ENCODE data around the gene CACNA1S.

Gene CACNA1S

DNA sequence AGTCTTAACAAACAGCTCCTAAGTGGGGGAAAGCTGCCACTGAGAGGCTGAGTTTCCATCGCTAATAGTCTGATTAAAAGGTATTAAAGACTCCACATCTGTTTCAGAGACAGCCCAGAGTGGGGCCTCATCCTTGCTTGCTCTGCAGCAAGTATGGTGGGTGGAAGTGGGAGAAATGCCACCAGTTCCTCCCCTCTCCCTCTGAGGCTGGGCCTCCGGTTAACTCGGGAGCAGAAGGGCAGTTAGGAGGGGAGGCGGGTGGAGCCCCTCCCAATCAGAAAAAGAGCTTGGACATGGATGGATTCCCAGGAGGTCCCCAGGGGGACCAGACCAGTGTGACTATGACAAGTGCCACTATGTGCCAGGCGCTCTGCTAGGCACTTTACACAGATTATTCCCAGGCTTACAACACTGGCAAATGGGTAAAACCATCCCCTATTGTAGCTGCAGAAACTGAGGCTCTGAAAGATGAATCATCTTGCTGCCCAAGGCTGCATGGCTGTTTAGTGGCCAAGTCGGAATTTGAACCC, 26.1 kb upstream of the CACNA1S start:
- TF ChIP-seq, protein P1, sequence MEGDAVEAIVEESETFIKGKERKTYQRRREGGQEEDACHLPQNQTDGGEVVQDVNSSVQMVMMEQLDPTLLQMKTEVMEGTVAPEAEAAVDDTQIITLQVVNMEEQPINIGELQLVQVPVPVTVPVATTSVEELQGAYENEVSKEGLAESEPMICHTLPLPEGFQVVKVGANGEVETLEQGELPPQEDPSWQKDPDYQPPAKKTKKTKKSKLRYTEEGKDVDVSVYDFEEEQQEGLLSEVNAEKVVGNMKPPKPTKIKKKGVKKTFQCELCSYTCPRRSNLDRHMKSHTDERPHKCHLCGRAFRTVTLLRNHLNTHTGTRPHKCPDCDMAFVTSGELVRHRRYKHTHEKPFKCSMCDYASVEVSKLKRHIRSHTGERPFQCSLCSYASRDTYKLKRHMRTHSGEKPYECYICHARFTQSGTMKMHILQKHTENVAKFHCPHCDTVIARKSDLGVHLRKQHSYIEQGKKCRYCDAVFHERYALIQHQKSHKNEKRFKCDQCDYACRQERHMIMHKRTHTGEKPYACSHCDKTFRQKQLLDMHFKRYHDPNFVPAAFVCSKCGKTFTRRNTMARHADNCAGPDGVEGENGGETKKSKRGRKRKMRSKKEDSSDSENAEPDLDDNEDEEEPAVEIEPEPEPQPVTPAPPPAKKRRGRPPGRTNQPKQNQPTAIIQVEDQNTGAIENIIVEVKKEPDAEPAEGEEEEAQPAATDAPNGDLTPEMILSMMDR (IDR thresholded peaks at IDR 0.05), result no peak

DNA sequence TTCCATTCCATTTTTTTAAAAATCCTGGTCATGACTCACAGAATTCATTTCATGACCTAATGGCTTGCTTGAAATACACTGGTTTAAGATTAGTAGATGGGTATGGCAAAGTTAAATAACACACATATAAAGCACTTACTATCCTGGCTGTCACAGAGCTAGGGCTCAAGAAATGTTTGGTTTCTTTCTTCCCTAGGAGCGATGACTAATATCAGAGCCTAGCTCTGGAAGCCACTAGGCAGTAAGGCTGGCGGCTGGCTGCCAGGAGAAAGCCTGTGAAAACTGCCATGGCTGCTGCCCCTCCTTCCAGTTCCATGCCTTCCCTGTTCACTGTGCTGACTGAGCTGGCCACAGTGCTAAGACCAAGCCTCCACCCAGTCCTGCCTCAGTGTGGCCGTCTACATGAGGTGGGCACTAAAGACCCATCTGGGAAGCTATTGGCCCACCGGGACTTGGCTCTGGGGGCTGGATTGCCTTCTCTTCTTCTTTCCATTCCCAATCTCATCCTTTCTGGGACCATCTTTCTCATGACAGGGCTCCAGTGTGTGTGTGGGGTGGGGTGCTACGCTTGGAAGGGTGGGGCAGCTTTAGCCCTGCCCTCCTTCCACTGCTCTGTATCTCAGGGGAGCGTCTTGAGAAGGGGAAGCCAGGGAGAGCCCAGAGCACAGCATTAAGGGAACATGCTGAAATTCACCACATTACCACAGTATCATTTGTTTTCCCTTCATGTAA, 25.5 kb upstream of the CACNA1S start:
- TF ChIP-seq, protein P1 (IDR thresholded peaks at IDR 0.05), result no peak

DNA sequence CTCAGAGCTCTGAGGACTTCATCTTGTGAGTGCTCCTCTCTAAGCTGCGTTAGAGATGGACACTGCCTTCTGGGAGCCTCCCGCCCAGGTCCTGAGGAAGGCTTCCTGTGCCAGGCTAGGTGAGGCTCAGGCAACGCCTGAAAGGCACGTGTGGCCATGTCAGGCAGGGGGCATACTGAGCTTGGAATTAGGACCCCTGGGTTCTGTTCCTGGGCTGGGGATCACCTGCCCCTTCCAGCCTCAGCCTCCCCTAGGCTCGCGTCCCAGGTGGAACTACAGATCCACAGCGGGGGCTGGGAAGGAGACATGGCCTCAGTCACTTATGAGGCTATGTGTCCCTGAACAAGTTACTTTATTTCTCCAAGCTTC, 24.8 kb upstream of the CACNA1S start:
- TF ChIP-seq, protein P1 (IDR thresholded peaks at IDR 0.05), result no peak

DNA sequence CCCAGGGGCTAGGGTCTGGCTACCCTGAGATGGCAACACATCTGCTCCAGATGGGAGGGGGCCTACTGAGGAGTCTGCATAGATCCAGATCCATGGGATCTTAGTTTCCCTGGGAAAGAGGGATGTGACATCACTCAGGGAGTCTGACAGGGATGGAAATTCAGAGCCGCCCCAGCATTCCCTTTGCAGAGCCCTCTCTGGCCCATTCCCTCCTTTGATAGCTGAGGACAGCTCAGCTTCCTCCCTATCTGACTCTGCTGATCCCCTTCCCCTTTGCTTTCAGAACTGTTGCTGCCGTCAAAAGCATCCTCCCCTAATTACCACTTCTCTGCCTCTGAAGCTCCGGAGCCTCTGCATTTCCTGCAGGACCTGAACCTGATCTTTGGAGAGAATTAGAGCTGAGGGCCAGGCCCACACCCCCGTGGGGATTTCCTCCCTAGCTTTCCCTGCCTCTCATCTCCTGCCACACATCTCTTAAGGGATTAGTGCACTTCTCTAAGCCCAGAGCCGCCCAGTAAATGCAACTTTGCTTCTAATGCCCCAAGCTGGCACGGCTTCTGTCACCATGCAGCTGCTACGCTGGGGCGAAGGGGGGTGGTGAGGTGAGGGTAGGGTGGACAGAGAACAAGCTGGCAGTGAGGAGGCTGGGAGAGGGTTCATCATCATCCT, 24.3 kb upstream of the CACNA1S start:
- TF ChIP-seq, protein P1 (IDR thresholded peaks at IDR 0.05), result no peak

DNA sequence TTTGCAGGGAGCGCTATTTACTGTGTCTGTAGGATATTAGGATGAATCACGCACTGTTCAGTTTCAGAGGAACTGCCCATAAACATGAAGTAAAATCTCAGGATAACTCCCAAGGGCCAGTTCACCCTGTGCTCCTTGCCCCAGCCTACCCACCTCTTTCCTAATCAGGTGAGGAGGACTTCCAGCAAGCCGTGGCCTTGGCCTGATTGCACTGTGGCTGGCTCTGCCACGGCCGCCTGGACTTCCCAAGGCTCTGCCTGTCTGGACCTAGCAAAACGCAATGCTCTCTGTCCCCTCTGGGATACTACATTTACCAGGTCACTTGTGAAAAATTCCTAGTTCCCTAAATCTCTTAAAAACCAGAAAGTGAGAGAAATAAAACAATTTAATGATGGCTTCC, 22.2 kb upstream of the CACNA1S start:
- TF ChIP-seq, protein P1 (IDR thresholded peaks at IDR 0.05), result no peak

DNA sequence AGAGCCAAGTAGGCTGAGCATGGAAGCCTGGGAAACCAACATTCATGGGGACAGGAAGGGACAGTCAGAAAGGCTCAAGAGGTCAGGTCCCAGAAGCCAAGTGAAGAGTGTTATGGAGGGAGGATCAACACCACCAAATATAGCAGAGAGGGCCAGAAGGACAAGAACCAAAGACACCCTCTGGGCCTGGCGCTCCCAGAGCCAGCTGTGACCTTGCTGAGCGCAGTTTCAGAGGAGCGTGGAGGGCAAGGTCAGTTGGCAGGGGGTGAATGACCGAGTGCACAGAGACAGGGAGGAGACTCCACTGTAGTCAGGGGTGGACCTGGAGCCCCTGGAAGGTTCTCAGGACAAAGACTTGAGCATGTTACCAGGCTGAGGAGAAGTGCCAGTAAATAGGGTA, 19.2 kb upstream of the CACNA1S start:
- TF ChIP-seq, protein P1 (IDR thresholded peaks at IDR 0.05), result no peak

DNA sequence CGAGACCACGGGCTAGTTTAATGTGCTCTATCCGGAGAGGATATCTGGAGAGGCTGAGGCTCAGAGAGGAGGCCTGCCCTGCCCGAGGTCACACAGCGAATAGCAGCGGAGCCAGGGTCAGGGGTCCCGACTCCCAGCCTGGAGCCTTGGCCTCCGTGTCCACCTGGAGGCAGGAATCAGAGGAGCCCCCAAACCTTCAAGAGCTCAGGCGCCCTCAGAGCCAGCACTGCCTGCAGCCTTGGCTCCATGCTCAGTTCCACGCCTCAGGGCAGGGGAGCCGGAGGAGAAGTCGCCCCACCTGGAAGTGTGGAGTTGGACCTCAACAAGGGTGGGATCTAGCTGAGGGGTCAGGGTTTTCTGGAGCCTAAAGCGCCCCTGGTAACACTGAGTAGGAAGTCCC, 16.7 kb upstream of the CACNA1S start:
- TF ChIP-seq, protein P1 (IDR thresholded peaks at IDR 0.05), result no peak
